Measurements from ENCODE around the gene NFATC1. TPM values are rescaled to one million over a fixed set of nuclear protein-coding genes. Genes with fewer than 3 reads are reported as not detected.

Gene NFATC1
- polyA plus RNA-seq, 1 donor from 2014 or later: 0.37 TPM

DNA sequence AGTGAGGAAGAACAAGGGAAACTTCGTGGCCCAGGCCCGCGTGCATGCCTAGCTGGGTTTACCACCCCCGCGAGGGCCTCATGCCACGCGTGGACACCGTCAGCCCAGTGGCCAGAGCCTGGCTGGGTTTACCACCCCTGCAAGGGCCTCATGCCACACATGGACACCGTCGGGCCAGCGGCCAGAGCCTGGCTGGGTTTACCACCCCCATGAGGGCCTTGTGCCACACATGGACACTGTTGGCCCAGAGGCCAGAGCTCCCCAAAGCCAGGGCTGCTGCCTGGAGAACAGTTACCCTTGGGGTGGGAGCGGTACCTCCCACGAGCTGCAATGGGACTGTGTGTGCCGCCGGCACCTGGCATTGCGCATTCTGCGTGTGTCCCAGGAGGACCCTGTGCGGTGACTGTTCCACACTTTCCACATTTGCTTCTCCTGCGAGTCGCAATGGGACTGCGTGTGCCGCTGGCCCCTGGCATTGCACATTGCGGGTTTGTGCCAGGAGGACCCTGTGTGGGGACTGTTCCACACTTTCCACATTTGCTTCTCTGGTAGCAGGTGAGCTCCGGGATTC lies 178.3 kb downstream of the NFATC1 start:
- no peaks in the 10 kb centered on the region for H3K79me2 ChIP-seq (replicated peaks; ENCODE audit: insufficient read depth, low read length)
- no peak overlapping the region for H2AFZ ChIP-seq (ENCODE audit: low read depth, low read length)
- no peak overlapping the region for H3K27ac ChIP-seq (ENCODE audit: low read length)
- peaks cover 8% of the 10 kb centered on the region for H3K9me3 ChIP-seq (ENCODE audit: low read length)
- H3K4me3 ChIP-seq (ENCODE audit: low read length): no peak overlapping the region
- H3F3A ChIP-seq (ENCODE audit: insufficient read depth, low read length, poor library complexity, severe bottlenecking): no peaks in the 10 kb centered on the region
- H3K36me3 ChIP-seq (ENCODE audit: insufficient read depth, low read length): no peaks in the 10 kb centered on the region
- H3K4me2 ChIP-seq (ENCODE audit: low read length): no peak overlapping the region
- no peaks in the 10 kb centered on the region for H3K9me2 ChIP-seq (ENCODE audit: insufficient read depth, low read length)
- no peaks in the 10 kb centered on the region for H3K27me3 ChIP-seq (ENCODE audit: insufficient read depth, low read depth, low read length)
- no peaks in the 10 kb centered on the region for H4K20me1 ChIP-seq (ENCODE audit: insufficient read depth)
- TF ChIP-seq POLR2AphosphoS5 (IDR thresholded peaks at IDR 0.05) (no peak), TAF1 (IDR thresholded peaks at IDR 0.05; ENCODE audit: low read depth) (no peak), SMC3 (conservative IDR thresholded peaks at IDR 0.05; ENCODE audit: poor library complexity) (no peak), RAD21 (conservative IDR thresholded peaks at IDR 0.05) (no peak), MXI1 (conservative IDR thresholded peaks at IDR 0.05; ENCODE audit: poor library complexity, severe bottlenecking) (no peak)
- TF ChIP-seq, protein P1, sequence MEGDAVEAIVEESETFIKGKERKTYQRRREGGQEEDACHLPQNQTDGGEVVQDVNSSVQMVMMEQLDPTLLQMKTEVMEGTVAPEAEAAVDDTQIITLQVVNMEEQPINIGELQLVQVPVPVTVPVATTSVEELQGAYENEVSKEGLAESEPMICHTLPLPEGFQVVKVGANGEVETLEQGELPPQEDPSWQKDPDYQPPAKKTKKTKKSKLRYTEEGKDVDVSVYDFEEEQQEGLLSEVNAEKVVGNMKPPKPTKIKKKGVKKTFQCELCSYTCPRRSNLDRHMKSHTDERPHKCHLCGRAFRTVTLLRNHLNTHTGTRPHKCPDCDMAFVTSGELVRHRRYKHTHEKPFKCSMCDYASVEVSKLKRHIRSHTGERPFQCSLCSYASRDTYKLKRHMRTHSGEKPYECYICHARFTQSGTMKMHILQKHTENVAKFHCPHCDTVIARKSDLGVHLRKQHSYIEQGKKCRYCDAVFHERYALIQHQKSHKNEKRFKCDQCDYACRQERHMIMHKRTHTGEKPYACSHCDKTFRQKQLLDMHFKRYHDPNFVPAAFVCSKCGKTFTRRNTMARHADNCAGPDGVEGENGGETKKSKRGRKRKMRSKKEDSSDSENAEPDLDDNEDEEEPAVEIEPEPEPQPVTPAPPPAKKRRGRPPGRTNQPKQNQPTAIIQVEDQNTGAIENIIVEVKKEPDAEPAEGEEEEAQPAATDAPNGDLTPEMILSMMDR (IDR thresholded peaks at IDR 0.05; ENCODE audit: poor library complexity, severe bottlenecking): no peak
- H3K9ac ChIP-seq (ENCODE audit: low read length): no peak overlapping the region

DNA sequence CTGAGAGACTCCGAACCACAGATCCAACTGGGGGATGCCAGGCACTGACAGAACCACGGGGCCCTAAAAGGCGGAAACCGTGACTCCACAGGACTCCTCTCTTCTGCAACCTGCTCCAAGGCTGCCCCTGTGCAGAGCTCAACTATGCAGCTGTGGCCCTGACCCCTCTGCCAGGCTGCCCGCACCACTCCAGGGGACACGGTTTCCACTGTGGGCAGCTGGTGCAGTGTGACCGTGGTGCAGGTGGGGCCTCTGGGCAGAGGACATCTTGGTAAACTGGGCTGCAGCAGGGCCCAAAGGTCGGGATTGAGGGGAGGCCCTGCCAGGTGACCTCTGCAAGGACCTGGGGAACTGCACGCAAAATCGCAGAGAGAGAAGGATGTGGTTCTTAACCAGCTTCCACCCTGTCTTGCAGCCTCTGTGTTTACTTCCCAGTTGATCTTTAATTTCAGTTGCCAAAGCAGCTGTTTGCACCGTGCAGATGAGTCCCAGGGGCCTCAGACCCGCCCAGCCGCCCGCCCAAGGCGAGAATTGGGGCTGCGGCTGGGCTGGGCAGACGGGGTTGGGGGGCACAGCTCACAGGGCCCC lies 179.3 kb downstream of the NFATC1 start:
- Histone ChIP-seq H3K9ac (ENCODE audit: low read length) (no peak overlapping the region), H3K27me3 (ENCODE audit: insufficient read depth, low read depth, low read length) (no peaks in the 10 kb centered on the region)

More for the DNA sequence above, 179.3 kb downstream of the NFATC1 start:
- Histone ChIP-seq H3K79me2 (replicated peaks; ENCODE audit: insufficient read depth, low read length) (no peaks in the 10 kb centered on the region), H3K4me3 (ENCODE audit: low read length) (no peak overlapping the region), H4K20me1 (ENCODE audit: insufficient read depth) (no peaks in the 10 kb centered on the region), H3F3A (ENCODE audit: insufficient read depth, low read length, poor library complexity, severe bottlenecking) (no peaks in the 10 kb centered on the region), H3K27ac (ENCODE audit: low read length) (no peak overlapping the region), H3K36me3 (ENCODE audit: insufficient read depth, low read length) (no peaks in the 10 kb centered on the region), H3K4me2 (ENCODE audit: low read length) (no peak overlapping the region), H3K9me3 (ENCODE audit: low read length) (peaks cover 8% of the 10 kb centered on the region), H2AFZ (ENCODE audit: low read depth, low read length) (no peak overlapping the region), H3K9me2 (ENCODE audit: insufficient read depth, low read length) (no peaks in the 10 kb centered on the region)
- TF ChIP-seq MXI1 (conservative IDR thresholded peaks at IDR 0.05; ENCODE audit: poor library complexity, severe bottlenecking) (no peak), SMC3 (conservative IDR thresholded peaks at IDR 0.05; ENCODE audit: poor library complexity) (no peak), RAD21 (conservative IDR thresholded peaks at IDR 0.05) (no peak), EZH2 (IDR thresholded peaks at IDR 0.05; ENCODE audit: borderline replicate concordance, insufficient read depth, low read length, poor library complexity, severe bottlenecking) (no peak), POLR2AphosphoS5 (IDR thresholded peaks at IDR 0.05) (no peak)
- TF ChIP-seq, protein P2, sequence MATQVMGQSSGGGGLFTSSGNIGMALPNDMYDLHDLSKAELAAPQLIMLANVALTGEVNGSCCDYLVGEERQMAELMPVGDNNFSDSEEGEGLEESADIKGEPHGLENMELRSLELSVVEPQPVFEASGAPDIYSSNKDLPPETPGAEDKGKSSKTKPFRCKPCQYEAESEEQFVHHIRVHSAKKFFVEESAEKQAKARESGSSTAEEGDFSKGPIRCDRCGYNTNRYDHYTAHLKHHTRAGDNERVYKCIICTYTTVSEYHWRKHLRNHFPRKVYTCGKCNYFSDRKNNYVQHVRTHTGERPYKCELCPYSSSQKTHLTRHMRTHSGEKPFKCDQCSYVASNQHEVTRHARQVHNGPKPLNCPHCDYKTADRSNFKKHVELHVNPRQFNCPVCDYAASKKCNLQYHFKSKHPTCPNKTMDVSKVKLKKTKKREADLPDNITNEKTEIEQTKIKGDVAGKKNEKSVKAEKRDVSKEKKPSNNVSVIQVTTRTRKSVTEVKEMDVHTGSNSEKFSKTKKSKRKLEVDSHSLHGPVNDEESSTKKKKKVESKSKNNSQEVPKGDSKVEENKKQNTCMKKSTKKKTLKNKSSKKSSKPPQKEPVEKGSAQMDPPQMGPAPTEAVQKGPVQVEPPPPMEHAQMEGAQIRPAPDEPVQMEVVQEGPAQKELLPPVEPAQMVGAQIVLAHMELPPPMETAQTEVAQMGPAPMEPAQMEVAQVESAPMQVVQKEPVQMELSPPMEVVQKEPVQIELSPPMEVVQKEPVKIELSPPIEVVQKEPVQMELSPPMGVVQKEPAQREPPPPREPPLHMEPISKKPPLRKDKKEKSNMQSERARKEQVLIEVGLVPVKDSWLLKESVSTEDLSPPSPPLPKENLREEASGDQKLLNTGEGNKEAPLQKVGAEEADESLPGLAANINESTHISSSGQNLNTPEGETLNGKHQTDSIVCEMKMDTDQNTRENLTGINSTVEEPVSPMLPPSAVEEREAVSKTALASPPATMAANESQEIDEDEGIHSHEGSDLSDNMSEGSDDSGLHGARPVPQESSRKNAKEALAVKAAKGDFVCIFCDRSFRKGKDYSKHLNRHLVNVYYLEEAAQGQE (IDR thresholded peaks at IDR 0.05; ENCODE audit: borderline replicate concordance): no peak
